HCT116 (cell line): ENCODE measurements around the gene ARID4A. TPM values are rescaled to one million over a fixed set of nuclear protein-coding genes. Genes with fewer than 3 reads are reported as not detected.
"Not testable (repeated sequence)": the region's sequence is repeated elsewhere in the genome, so short reads cannot be mapped to it uniquely, and the experiment has no call there.

Experiments
- ATAC-seq: fragments of 200-7000 bp; cut with Tn5 transposase; 2 replicates; pipeline ENCODE4 v1.9.1; 2020; ENCODE audit warnings: mild to moderate bottlenecking, moderate library complexity
- BruUV-seq: library from RNA; stranded (reverse); fragments of 400-500 nt; replicated peaks from 2 replicates; lab custom pipeline; 2021; lab: Mats Ljungman, UMichigan
- CTCF ChIA-PET: fragments of 300-600 bp; sonication (Branson Sonifier 250); formaldehyde crosslinking; loops from one replicate; lab custom pipeline; 2021; ENCODE audit warnings: antibody characterized with exemption; lab: Charles Lee
- POLR2A ChIA-PET: fragments of 300-600, 350-600 bp; sonication (Branson Sonifier 250); formaldehyde crosslinking; loops from one replicate; lab custom pipeline; 2021; ENCODE audit warnings: antibody characterized with exemption; lab: Charles Lee
- RAD21 ChIA-PET, 2 experiments: fragments of 300-600 bp; sonication (Branson Sonifier 250); formaldehyde crosslinking; loops; one replicate each; lab custom pipeline; 2023; ENCODE audit warnings: low total read pairs in 2 of 2; ENCODE audit not compliant: uncharacterized antibody in 2 of 2, unreplicated experiment in 2 of 2, low non-redundant PET in 1 of 2; lab: Charles Lee
- DNase-seq: peaks from one replicate; pipeline ENCODE4 v3.0.0-alpha.2; 2010; ENCODE audit warnings: low read depth, low spot score
- H2AFZ ChIP-seq: fragments of 200-600 bp; shearing (Covaris generic), sonication (generic); 2 replicates; pipeline ENCODE4 v1.6.1; 2017; ENCODE audit warnings: low read depth, mixed run types, mixed read lengths, antibody characterized with exemption, low read length; ENCODE audit not compliant: poor library complexity, severe bottlenecking
- H3K27ac ChIP-seq: 2 replicates; pipeline ENCODE4 v1.5.1; 2012; ENCODE audit warnings: low read depth, low read length
- H3K27me3 ChIP-seq: fragments of 200-600 bp; sonication (generic); 2 replicates; pipeline ENCODE4 v1.6.1; 2016; ENCODE audit warnings: mixed run types, low read length, mixed read lengths; ENCODE audit not compliant: insufficient read depth
- H3K36me3 ChIP-seq, 2 experiments: fragments of 200-500 bp in 1 of 2; fragments of 200-600 bp in 1 of 2; sonication (Bioruptor generic) in 1 of 2; sonication (generic) in 1 of 2; 2 replicates each; pipeline versions ENCODE4 v1.5.1 to v1.6.1; 2014 to 2016; ENCODE audit warnings: low read length in 2 of 2, inconsistent platforms in 1 of 2, mixed read lengths in 1 of 2, mixed run types in 1 of 2; ENCODE audit not compliant: insufficient read depth in 2 of 2, control insufficient read depth in 1 of 2
- H3K4me1 ChIP-seq, 2 experiments: fragments of 200-600 bp in 1 of 2; sonication (generic) in 1 of 2; 2 replicates each; pipeline versions ENCODE4 v1.5.1 to v1.6.1; 2012 to 2017; ENCODE audit warnings: low read length in 2 of 2, inconsistent platforms in 1 of 2, mild to moderate bottlenecking in 1 of 2, mixed read lengths in 1 of 2, mixed run types in 1 of 2, moderate library complexity in 1 of 2; ENCODE audit not compliant: insufficient read depth in 2 of 2, control insufficient read depth in 1 of 2
- H3K4me2 ChIP-seq: fragments of 200-600 bp; sonication (generic); 2 replicates; pipeline ENCODE4 v1.6.1; 2017; ENCODE audit warnings: mixed run types, low read length, mixed read lengths
- H3K4me3 ChIP-seq, 2 experiments: fragments of 200-600 bp in 1 of 2; sonication (generic) in 1 of 2; replicated peaks in 1 of 2; 2 replicates each; pipeline ENCODE4 v1.5.1; 2011 to 2016; ENCODE audit warnings: low read length in 2 of 2, control low read depth in 1 of 2, low read depth in 1 of 2, mild to moderate bottlenecking in 1 of 2, mixed read lengths in 1 of 2, mixed run types in 1 of 2
- H3K79me2 ChIP-seq: fragments of 200-600 bp; sonication (generic); 2 replicates; pipeline ENCODE4 v1.6.1; 2017; ENCODE audit warnings: mild to moderate bottlenecking, mixed run types, low read length, moderate library complexity, mixed read lengths; ENCODE audit not compliant: insufficient read depth
- H3K9ac ChIP-seq: fragments of 200-600 bp; sonication (generic); 2 replicates; pipeline ENCODE4 v1.6.1; 2016; ENCODE audit warnings: low read length, mixed read lengths
- H3K9me2 ChIP-seq: fragments of 200-600 bp; sonication (generic), shearing (Covaris generic); 2 replicates; pipeline ENCODE4 v1.6.1; 2017; ENCODE audit warnings: mixed run types, mild to moderate bottlenecking, moderate library complexity; ENCODE audit not compliant: insufficient read depth
- H3K9me3 ChIP-seq, 2 experiments: fragments of 200-500 bp in 1 of 2; fragments of 200-600 bp in 1 of 2; sonication (Bioruptor generic) in 1 of 2; sonication (generic) in 1 of 2; 2 replicates each; pipeline ENCODE4 v1.6.1; 2014 to 2017; ENCODE audit warnings: low read length in 2 of 2, mixed read lengths in 2 of 2, inconsistent platforms in 1 of 2, low read depth in 1 of 2, mild to moderate bottlenecking in 1 of 2, mixed run types in 1 of 2, moderate library complexity in 1 of 2; ENCODE audit not compliant: control insufficient read depth in 1 of 2, insufficient read depth in 1 of 2
- H4K20me1 ChIP-seq: fragments of 200-600 bp; sonication (generic), shearing (Covaris generic); 2 replicates; pipeline ENCODE4 v1.6.1; 2017; ENCODE audit warnings: mixed run types, mild to moderate bottlenecking, moderate library complexity; ENCODE audit not compliant: insufficient read depth
- CBX3 ChIP-seq: IDR thresholded peaks from 2 replicates; pipeline ENCODE4 v1.6.1; 2012; ENCODE audit warnings: low read depth
- CEBPB ChIP-seq: IDR thresholded peaks from 2 replicates; pipeline ENCODE4 v1.6.1; 2012; ENCODE audit warnings: low read depth
- EGR1 ChIP-seq: IDR thresholded peaks from 2 replicates; pipeline ENCODE4 v1.6.1; 2012; ENCODE audit warnings: low read depth
- ELF1 ChIP-seq: IDR thresholded peaks from 2 replicates; pipeline ENCODE4 v1.6.1; 2012; ENCODE audit warnings: low read depth, borderline replicate concordance
- FOSL1 ChIP-seq: IDR thresholded peaks from 2 replicates; pipeline ENCODE4 v1.6.1; 2012; ENCODE audit warnings: low read depth
- JUND ChIP-seq: IDR thresholded peaks from 2 replicates; pipeline ENCODE4 v1.6.1; 2012
- MAX ChIP-seq: IDR thresholded peaks from 2 replicates; pipeline ENCODE4 v1.6.1; 2012
- RAD21 ChIP-seq: IDR thresholded peaks from 2 replicates; pipeline ENCODE4 v1.6.1; 2012; ENCODE audit warnings: low read depth, mild to moderate bottlenecking
- SIN3A ChIP-seq: IDR thresholded peaks from 2 replicates; pipeline ENCODE4 v1.6.1; 2012; ENCODE audit warnings: low read depth
- SP1 ChIP-seq: IDR thresholded peaks from 2 replicates; pipeline ENCODE4 v1.6.1; 2012; ENCODE audit warnings: low read depth
- TCF7L2 ChIP-seq: IDR thresholded peaks from 2 replicates; pipeline ENCODE4 v1.7.0; 2011; ENCODE audit warnings: borderline replicate concordance, inconsistent platforms; ENCODE audit not compliant: insufficient read depth, insufficient read length; ENCODE audit errors: extremely low read depth
- YY1 ChIP-seq: IDR thresholded peaks from 2 replicates; pipeline ENCODE4 v1.6.1; 2011; ENCODE audit warnings: low read length, low read depth, moderate library complexity, mild to moderate bottlenecking; ENCODE audit not compliant: insufficient replicate concordance; ENCODE audit errors: extremely low read depth
- ZFX ChIP-seq: fragments of 450-650 bp; IDR thresholded peaks from 2 replicates; pipeline ENCODE4 v1.6.1; 2017
- ZNF274 ChIP-seq: fragments of 200-500 bp; sonication (Bioruptor generic); IDR thresholded peaks from 2 replicates; pipeline ENCODE4 v1.6.1; 2014; ENCODE audit warnings: mild to moderate bottlenecking, low read depth, low read length, inconsistent platforms
- intact Hi-C: fragments of 100-400 bp; cut with micrococcal nuclease; formaldehyde crosslinking; loops from 2 replicates; pipeline ENCODE4 v1.10.0; 2022
- total RNA-seq: library from RNA; stranded (reverse); gene quantifications from one replicate; pipeline ENCODE4 v1.2.1, GENCODE V29; 2021; ENCODE audit not compliant: unreplicated experiment
- TF ChIP-seq, protein P1 (sequence below): IDR thresholded peaks from 2 replicates; pipeline ENCODE4 v1.6.1; 2011; ENCODE audit warnings: mild to moderate bottlenecking, low read length, moderate library complexity; ENCODE audit not compliant: insufficient replicate concordance; ENCODE audit errors: extremely low read depth

ARID4A gene
- total RNA-seq, 1 experiment from 2014 or later = 13.9 TPM

DNA sequence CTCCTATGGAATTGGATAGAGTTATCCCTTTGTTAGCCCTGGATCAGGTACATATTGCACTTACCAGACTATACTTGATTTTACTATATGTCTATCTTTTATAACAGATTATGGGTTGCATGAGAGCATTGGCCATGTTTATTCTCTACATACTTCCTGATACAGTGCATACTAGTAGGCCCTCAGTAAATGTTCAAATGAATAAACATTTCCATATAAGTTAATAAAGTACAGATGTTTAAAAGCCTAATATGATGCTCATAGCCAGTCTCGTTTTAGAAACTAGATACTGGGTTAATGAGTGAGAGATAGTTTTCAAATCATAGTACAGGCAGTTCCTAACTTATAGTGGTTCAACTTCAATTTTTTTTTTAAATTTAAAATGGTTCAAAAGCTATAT is 57.9 kb downstream of the ARID4A start:
- RAD21 ChIA-PET = no interaction called here
- no peak overlapping the region for H3K9ac ChIP-seq
- DNase-seq (no peak), ATAC-seq (no peak)
- CTCF ChIA-PET = no interaction called here
- POLR2A ChIA-PET = no interaction called here
- H3K36me3 ChIP-seq = peaks cover 0 to 8% of the 10 kb centered on the region in 2 experiments; a peak in 2 of 4 replicates
- TF ChIP-seq CBX3 (no peak), SP1 (no peak), TCF7L2 (no peak), RAD21 (no peak), ZFX (no peak), SIN3A (no peak), JUND (no peak), FOSL1 (no peak), ELF1 (no peak), YY1 (no peak), CEBPB (no peak), EGR1 (no peak), MAX (no peak), ZNF274 (no peak)
- TF ChIP-seq, protein P1, sequence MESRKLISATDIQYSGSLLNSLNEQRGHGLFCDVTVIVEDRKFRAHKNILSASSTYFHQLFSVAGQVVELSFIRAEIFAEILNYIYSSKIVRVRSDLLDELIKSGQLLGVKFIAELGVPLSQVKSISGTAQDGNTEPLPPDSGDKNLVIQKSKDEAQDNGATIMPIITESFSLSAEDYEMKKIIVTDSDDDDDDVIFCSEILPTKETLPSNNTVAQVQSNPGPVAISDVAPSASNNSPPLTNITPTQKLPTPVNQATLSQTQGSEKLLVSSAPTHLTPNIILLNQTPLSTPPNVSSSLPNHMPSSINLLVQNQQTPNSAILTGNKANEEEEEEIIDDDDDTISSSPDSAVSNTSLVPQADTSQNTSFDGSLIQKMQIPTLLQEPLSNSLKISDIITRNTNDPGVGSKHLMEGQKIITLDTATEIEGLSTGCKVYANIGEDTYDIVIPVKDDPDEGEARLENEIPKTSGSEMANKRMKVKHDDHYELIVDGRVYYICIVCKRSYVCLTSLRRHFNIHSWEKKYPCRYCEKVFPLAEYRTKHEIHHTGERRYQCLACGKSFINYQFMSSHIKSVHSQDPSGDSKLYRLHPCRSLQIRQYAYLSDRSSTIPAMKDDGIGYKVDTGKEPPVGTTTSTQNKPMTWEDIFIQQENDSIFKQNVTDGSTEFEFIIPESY = no peak
- no peaks in the 10 kb centered on the region for H3K9me3 ChIP-seq
- H3K4me2 ChIP-seq = no peak overlapping the region
- H2AFZ ChIP-seq = no peak overlapping the region
- H3K4me3 ChIP-seq = no peak overlapping the region
- intact Hi-C loops = no loop called here
- H4K20me1 ChIP-seq = no peaks in the 10 kb centered on the region
- H3K4me1 ChIP-seq = no peaks in the 10 kb centered on the region
- H3K27me3 ChIP-seq = no peaks in the 10 kb centered on the region
- H3K27ac ChIP-seq = no peak overlapping the region
- H3K79me2 ChIP-seq = no peaks in the 10 kb centered on the region
- BruUV-seq = no TSS peak
- H3K9me2 ChIP-seq = no peaks in the 10 kb centered on the region

GRCh38 chr14:58362272-58362671 is 63.9 kb downstream of the ARID4A start:
- H3K27ac ChIP-seq, POLR2A ChIA-PET, H3K79me2 ChIP-seq, RAD21 ChIA-PET, ATAC-seq, BruUV-seq, H3K4me1 ChIP-seq, H4K20me1 ChIP-seq, H3K9ac ChIP-seq, H3K4me3 ChIP-seq, H3K27me3 ChIP-seq, H3K9me3 ChIP-seq, CTCF ChIA-PET, DNase-seq, intact Hi-C loops, H3K4me2 ChIP-seq, H3K9me2 ChIP-seq, H2AFZ ChIP-seq: not testable (repeated sequence)
- peaks cover 0 to 17% of the 10 kb centered on the region in 2 experiments; a peak in 2 of 4 replicates for H3K36me3 ChIP-seq
